ENCODE measurements around the gene NCOA3.

NCOA3 gene

GRCh38 chr20:47669489-47669888 lies 167.8 kb downstream of the NCOA3 start:
- DNase-seq, result no peak

- DNase-seq, result no peak
Observed at GRCh38 chr20:47669927-47670890, 168.5 kb downstream of the NCOA3 start.

DNA sequence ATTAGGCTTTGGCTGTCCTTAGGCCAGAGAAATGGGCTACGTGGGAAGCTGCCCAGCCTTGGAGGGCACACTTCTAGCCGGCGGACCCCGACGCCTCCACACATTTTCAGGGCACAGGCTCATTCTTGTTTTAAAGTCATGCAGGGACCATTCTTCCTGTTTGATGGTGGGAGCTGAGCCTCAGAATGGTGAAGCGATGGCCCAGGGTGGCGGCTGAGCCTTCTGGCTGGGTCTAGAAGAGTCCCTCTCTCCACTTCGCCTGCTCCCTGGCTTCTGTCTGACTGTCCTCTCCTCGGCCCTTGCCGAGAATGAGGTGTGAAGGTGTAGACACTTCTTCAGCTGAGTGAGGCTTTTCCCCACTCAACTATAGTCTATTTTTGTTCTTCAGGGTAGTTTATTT lies 169.2 kb downstream of the NCOA3 start:
- DNase-seq, result no peak

DNA sequence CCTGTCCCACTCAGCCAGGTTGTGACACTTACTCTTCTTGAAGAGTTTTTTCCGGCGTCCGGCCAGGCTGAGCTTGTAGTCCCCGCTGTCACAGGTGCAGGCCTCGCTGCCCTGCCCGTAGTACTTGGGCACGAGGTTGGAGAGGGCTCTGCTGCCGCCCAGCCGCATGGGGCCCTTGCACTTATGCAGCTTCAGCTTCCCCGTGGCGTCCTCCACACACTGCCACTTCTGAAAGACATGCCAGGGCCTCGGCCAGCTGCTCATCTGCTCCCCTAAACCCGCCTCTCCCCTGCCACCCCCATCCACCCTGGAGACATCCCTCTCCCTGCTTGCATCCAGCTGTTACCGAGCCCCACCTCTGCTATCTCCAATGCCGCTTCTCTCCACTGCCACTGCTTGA lies 170.5 kb downstream of the NCOA3 start:
- DNase-seq, result no peak

DNA sequence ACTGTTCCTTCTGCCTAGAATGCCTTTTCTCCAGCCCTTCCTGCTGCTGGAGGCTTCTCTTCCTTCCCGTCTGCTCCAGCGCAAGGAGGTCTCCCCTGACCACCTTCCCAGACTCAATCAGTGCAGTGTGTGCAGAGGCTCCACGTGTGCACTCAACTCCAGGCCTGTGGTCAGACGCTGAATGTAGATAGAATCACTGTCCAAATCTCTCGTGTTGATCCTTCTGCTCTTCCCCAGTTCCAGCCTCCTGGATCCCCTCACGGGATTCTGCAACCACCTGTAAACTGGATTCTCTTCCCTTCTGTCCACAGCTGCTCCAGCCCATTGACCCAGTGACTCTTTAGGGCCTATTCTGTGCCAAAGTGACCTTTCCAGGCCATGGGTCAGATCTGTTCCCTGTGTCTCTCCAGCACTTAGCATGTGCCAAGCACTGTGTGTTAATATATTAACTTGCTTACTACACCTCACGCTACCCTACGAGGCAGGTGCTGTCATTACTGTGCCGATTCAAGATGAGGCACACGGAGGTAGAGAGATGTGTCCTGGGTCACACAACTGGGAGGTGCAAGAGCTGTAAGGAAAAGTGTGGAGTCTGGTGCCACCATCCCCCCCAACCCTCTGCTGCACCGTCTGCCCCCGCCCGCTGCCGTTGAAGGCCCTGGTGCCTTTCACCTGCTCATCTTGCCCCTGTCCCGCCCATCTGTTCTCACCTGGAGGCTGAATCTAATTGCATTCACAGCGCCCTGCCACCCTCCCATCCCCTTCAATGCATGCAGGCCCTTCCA lies 171.4 kb downstream of the NCOA3 start:
- DNase-seq, result no peak

DNA sequence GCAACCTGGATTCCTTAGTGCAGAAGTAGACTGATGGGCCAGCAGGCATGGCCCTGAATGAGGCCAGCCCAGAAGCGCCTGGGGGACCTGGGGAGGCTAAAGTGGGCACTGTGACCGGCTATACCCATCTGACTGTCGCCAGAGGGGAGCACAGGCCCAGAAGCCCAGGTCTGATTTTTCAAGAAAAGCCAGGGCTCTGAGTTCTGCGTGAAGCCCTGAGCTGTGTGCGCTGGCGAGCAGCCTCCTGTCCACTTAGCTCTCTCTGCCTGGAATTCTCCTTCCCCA lies 171.9 kb downstream of the NCOA3 start:
- DNase-seq, result no peak

DNA sequence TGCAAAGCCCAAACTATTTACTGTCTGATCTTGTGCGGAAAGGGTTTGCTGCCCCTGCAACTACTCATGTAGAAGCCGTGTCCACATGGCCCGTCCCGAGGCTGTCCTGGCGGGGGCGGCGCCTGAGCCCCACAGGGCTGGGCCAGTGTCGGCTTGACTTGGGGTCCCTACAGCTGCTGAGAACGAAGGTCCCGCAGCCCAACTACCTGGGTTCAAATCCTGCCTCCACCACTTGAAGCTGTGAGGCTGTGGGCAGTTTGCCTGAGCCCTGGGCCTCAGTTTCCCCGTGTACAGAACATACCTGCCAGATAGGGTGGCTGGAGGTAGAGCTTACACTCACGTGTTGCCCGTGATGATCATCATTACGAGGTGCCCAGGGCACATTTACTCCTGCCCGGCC lies 172.5 kb downstream of the NCOA3 start:
- DNase-seq, result no peak

GRCh38 chr20:47674686-47675085 lies 173.0 kb downstream of the NCOA3 start:
- DNase-seq, result no peak

GRCh38 chr20:47675190-47676142 lies 173.8 kb downstream of the NCOA3 start:
- DNase-seq, result no peak

GRCh38 chr20:47676219-47676721 lies 174.6 kb downstream of the NCOA3 start:
- no peak for DNase-seq

DNA sequence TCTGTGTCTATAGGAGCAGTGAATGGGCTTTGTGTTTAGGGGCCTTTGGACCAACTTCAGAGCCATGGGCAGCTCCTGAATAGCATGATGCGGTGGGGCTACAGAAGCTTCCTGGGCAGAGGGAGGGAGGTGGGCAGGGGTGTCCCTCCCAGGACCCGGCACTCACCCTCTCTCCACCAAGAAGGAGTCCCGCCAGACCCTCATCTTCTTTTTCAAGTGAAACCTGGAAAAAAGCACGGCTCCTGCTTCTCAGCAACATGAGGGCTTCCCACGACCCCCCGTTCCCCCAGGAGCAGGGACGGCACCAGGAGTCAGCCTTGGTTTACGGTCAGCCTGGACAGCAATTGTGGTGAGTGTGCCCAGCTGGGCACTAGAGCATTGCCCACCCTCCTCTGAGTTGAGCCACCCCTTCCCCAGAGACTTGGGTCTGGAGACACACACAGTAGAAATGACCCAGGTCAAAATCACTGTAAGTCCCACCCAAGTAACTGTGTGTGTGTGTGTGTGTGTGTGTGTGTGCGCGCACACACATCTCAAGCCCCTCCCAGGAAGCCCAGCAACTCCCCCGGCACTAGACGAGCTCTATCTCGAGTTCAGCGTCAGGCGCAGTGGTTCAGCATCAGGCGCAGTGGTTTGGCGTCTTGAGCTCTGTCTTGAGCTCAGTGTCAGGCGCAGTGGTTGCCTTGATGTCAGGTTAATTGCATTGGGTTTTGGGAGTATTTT lies 175.4 kb downstream of the NCOA3 start:
- no peak for DNase-seq

DNA sequence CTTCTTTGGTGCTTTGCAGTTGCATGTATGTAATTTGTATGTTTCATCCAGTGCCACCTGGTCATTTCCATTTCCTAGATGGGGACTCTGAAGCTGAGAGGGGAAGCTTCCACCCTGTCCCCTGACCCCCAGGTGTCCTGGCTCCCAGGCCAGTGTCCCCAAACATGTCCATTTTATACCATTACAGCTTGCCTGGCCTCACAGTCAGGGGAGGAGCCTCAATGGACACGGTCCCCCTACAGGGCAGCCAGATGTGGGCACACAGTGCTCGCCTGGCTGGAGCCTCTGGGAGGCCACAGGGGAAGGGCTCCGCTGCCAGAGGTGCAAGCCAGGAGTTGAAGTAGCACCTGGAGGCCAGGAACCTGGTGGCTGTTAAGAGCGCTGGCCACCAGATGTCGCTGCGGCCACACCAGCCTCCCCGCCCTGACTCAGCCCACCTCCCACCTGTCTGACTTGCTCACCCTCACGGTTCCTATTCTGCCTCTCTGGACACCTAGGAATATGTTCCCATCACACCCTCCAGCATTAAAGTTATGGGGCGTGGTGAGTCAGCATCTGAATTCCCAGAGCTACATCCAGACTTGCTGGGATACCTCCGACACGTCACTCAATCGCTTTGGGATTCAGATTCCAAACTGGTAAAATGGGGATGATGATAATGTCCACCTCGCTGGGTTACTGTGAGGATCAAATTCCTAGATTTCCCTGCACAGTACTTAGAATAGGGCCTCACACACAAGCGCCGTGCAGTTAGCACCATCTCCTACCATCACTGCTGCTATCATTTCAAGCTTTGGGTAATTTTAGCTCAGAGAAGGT lies 176.2 kb downstream of the NCOA3 start:
- peak; percentile 21 for DNase-seq

DNA sequence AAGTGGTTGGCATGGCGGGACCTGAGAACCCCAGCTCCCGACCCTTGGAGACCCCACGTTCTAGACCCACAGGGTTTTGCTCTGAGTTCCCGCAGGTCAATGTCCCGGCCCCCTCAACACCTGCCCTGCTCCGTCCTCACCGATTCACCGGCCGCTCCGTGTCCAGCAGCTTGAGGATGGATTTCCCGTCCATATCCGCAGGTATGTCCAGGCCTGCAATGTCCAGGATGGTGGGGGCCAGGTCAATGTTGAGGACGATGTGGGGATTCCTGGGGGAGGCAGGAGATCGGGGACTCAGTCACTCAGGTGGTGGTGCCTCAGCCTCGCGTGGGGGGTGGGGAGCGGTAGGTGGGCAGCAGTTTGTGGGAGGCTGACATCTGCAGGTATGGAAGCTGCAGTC lies 176.8 kb downstream of the NCOA3 start:
- DNase-seq, result no peak

- no peak for DNase-seq
Observed at GRCh38 chr20:47679462-47679861, 177.8 kb downstream of the NCOA3 start.

DNA sequence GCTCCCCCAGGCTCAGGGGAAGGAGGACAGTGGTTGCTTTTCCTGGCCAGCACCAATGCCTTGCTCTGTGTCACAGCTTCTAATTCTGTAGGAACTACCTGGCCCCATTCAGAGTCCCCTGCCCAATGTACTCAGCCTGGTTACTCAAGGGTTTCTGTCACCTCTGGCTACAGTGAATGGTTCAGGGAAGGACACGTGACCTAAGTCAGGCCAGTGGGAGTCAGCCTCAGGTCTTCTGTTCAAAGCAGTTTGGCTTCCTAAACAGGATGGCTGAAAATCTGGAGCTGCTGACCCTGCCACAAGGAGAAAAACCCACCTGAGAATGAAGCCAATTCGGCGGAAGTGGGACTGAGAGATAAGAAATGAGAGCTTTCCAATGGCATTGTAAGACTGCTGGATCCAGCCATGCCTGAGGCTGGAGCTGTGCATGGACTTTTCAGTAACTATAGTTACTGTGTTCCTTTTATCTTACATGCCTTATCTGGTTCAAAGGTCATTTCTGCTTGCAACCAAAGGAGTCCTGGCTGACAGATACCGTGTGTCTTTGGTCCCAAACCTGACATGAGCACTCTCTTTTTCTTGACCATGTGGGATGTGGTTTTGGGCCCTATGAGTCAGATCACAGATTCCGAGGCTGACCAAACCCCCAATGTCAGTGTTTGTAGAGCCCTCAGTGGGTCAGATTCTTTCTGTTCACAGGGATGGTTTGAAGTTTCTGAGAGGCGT lies 179.3 kb downstream of the NCOA3 start:
- DNase-seq, result no peak

GRCh38 chr20:47682028-47682783 lies 180.5 kb downstream of the NCOA3 start:
- no peak for DNase-seq

GRCh38 chr20:47682916-47683315 lies 181.2 kb downstream of the NCOA3 start:
- no peak for DNase-seq

- DNase-seq, result no peak
Observed at GRCh38 chr20:47684306-47685080, 182.8 kb downstream of the NCOA3 start.

DNA sequence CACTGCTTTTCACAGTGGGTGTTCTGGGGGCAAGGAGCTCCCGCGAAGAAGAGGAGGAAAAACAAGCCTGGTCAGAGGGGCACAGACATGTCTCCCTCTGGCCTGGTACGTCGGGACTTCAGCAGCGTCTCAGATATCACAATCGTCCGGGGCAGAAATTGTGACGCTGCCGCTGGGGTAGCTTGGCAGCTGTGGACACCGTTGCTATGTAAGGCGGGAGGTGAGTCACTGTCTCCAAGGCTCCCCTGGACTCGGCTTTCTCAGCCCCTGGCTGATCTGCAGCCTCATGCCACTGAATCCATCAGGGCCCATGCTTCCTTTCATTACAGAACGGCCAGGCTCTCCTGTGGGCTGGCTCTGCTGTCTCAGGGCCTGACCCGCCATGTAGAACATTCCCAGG lies 184.9 kb downstream of the NCOA3 start:
- no peak for DNase-seq
